ENCODE results near the gene AP4B1.

DNA sequence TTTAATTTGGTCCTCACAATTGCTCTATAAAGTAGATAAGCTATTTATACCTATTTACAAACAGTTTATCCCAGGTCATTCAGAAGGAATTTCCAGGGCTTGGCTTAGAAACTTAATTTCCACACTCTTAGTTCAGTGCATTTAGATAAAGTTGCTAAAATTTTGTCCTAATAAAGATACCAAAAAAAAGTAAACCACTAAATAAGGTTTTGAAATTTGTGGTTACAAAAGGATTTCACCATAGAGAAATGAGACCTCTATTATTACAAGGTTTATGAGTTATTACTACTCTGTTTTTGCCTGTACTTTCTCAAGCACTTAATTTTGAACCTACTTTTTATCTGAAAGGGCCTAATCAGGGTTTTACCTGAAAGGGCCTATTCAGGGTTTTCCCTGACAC, 55.5 kb downstream of the AP4B1 start:
- TF ChIP-seq, protein P1, sequence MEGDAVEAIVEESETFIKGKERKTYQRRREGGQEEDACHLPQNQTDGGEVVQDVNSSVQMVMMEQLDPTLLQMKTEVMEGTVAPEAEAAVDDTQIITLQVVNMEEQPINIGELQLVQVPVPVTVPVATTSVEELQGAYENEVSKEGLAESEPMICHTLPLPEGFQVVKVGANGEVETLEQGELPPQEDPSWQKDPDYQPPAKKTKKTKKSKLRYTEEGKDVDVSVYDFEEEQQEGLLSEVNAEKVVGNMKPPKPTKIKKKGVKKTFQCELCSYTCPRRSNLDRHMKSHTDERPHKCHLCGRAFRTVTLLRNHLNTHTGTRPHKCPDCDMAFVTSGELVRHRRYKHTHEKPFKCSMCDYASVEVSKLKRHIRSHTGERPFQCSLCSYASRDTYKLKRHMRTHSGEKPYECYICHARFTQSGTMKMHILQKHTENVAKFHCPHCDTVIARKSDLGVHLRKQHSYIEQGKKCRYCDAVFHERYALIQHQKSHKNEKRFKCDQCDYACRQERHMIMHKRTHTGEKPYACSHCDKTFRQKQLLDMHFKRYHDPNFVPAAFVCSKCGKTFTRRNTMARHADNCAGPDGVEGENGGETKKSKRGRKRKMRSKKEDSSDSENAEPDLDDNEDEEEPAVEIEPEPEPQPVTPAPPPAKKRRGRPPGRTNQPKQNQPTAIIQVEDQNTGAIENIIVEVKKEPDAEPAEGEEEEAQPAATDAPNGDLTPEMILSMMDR (IDR thresholded peaks at IDR 0.05), result no peak
- TF ChIP-seq POLR2A (IDR thresholded peaks at IDR 0.05), result no peak
